A549 (cell line): ENCODE data around the gene CLEC2L. TPM values are rescaled to one million over a fixed set of nuclear protein-coding genes. Genes with fewer than 3 reads are reported as not detected.
A peak's percentile ranks its signal among the peaks of the same experiment; 100 is the strongest.

ENCODE experiments used
- ATAC-seq, 2 experiments: fragments of 200-7000 bp in 1 of 2; fragments of >200 bp in 1 of 2; cut with Nextera tagmentation in 1 of 2; cut with Tn5 transposase in 1 of 2; 3 replicates each; pipeline versions ENCODE4 v1.8.0 to v1.9.1; 2018 to 2020; ENCODE audit warnings: mild to moderate bottlenecking in 1 of 2, moderate library complexity in 1 of 2
- CTCF ChIA-PET: fragments of 300-600 bp; sonication (Branson Sonifier 250); formaldehyde crosslinking; extraction: SDS; loops from one replicate; lab custom pipeline; 2021; ENCODE audit warnings: antibody characterized with exemption, inconsistent platforms; lab: Yijun Ruan, JAX
- POLR2A ChIA-PET: fragments of 350-600 bp; formaldehyde crosslinking; extraction: SDS; loops from one replicate; lab custom pipeline; 2021; ENCODE audit warnings: antibody characterized with exemption, inconsistent platforms; lab: Yijun Ruan, JAX
- DNase-seq, 2 experiments: peaks; one replicate each; pipeline versions ENCODE4 v3.0.0 to v3.0.0-alpha.2; 2011 to 2016; ENCODE audit warnings: low read depth in 1 of 2, low spot score in 1 of 2
- FAIRE-seq: peaks from 2 replicates; lab custom pipeline; 2011; peaks lifted over from hg19 to GRCh38; lab: Jason Lieb, UNC
- H3K27ac ChIP-seq, 2 experiments: fragments of >200 bp; sonication (Bioruptor Twin); formaldehyde crosslinking; 3 replicates each; pipeline ENCODE4 v1.5.1; 2016 to 2017
- H3K4me1 ChIP-seq: fragments of >200 bp; sonication (Bioruptor Twin); formaldehyde crosslinking; 3 replicates; pipeline ENCODE4 v1.6.1; 2016
- H3K4me2 ChIP-seq: fragments of >200 bp; sonication (Bioruptor Twin); formaldehyde crosslinking; 3 replicates; pipeline ENCODE4 v1.6.1; 2016
- H3K4me3 ChIP-seq: fragments of >200 bp; sonication (Bioruptor Twin); formaldehyde crosslinking; 3 replicates; pipeline ENCODE4 v1.5.1; 2016
- H3K9me3 ChIP-seq: fragments of >200 bp; sonication (Bioruptor Twin); formaldehyde crosslinking; 3 replicates; pipeline ENCODE4 v1.6.1; 2016
- CEBPB ChIP-seq, 2 experiments: fragments of >200 bp in 1 of 2; sonication (Bioruptor Twin) in 1 of 2; formaldehyde crosslinking in 1 of 2; IDR thresholded peaks; 2 replicates each; pipeline ENCODE4 v1.6.1; 2012 to 2016
- CHD4 ChIP-seq: fragments of 200-600 bp; sonication (generic); IDR thresholded peaks from 2 replicates; pipeline ENCODE4 v1.6.1; 2016; ENCODE audit warnings: antibody characterized with exemption, mild to moderate bottlenecking, borderline replicate concordance
- EHF ChIP-seq: fragments of 250-450 bp; sonication (Bioruptor Pico); IDR thresholded peaks from 2 replicates; pipeline ENCODE4 v1.5.0; 2020; ENCODE audit warnings: mild to moderate bottlenecking
- EHMT2 ChIP-seq: fragments of 200-600 bp; sonication (generic); IDR thresholded peaks from 2 replicates; pipeline ENCODE4 v1.6.1; 2016; ENCODE audit warnings: antibody characterized with exemption, low read depth, mild to moderate bottlenecking, moderate library complexity
- FOSL2 ChIP-seq, 2 experiments: fragments of 450-650 bp in 1 of 2; fragments of >200 bp in 1 of 2; sonication (Bioruptor Twin) in 1 of 2; formaldehyde crosslinking; IDR thresholded peaks; 2 replicates each; pipeline versions ENCODE4 v1.5.0 to v1.6.1; 2016 to 2020; ENCODE audit warnings: mild to moderate bottlenecking in 1 of 2, moderate library complexity in 1 of 2
- FOXS1 ChIP-seq: fragments of 250-450 bp; sonication (Bioruptor Pico); IDR thresholded peaks from 2 replicates; pipeline ENCODE4 v1.5.0; 2020; ENCODE audit warnings: mild to moderate bottlenecking, moderate library complexity
- GATA3 ChIP-seq: IDR thresholded peaks from 2 replicates; pipeline ENCODE4 v1.6.1; 2012; ENCODE audit warnings: borderline replicate concordance
- HOXB13 ChIP-seq: fragments of 250-450 bp; sonication (Bioruptor Pico); IDR thresholded peaks from 2 replicates; pipeline ENCODE4 v1.5.0; 2020; ENCODE audit warnings: low read depth, mild to moderate bottlenecking, moderate library complexity
- HOXB5 ChIP-seq: fragments of 250-450 bp; sonication (Bioruptor Pico); IDR thresholded peaks from 2 replicates; pipeline ENCODE4 v1.5.0; 2020; ENCODE audit warnings: mild to moderate bottlenecking, moderate library complexity
- JUNB ChIP-seq: fragments of >200 bp; sonication (Bioruptor Twin); formaldehyde crosslinking; IDR thresholded peaks from 2 replicates; pipeline ENCODE4 v1.6.1; 2016
- NFE2L2 ChIP-seq: fragments of 150-350 bp; conservative IDR thresholded peaks from 2 replicates; pipeline ENCODE4 v1.6.1; 2014; ENCODE audit warnings: low read length
- NR3C1 ChIP-seq: fragments of >200 bp; sonication (Bioruptor Twin); formaldehyde crosslinking; IDR thresholded peaks from 3 replicates; pipeline ENCODE4 v1.6.1; 2017
- PBX3 ChIP-seq: IDR thresholded peaks from 2 replicates; pipeline ENCODE4 v1.6.1; 2012
- PHF8 ChIP-seq: fragments of 200-600 bp; sonication (generic); IDR thresholded peaks from 2 replicates; pipeline ENCODE4 v1.6.1; 2016; ENCODE audit warnings: low read depth, mild to moderate bottlenecking, antibody characterized with exemption, moderate library complexity, borderline replicate concordance
- POLR2A ChIP-seq: IDR thresholded peaks from 2 replicates; pipeline ENCODE4 v1.6.1; 2012; ENCODE audit warnings: mild to moderate bottlenecking, low read length
- POLR2AphosphoS2 ChIP-seq: conservative IDR thresholded peaks from 2 replicates; pipeline ENCODE4 v1.6.1; 2012; ENCODE audit warnings: low read length, improper control_type of control experiment, inconsistent platforms
- RAD21 ChIP-seq, 2 experiments: fragments of >200 bp in 1 of 2; sonication (Bioruptor Twin) in 1 of 2; formaldehyde crosslinking in 1 of 2; IDR thresholded peaks in 1 of 2; conservative IDR thresholded peaks in 1 of 2; 2 replicates in 1 of 2; 3 replicates in 1 of 2; pipeline ENCODE4 v1.6.1; 2012 to 2018; ENCODE audit warnings: inconsistent platforms in 1 of 2
- RCOR1 ChIP-seq: fragments of 150-350 bp; IDR thresholded peaks from 2 replicates; pipeline ENCODE4 v1.6.1; 2014; ENCODE audit warnings: antibody characterized with exemption, low read length, low read depth
- RNF2 ChIP-seq: fragments of 200-600 bp; sonication (generic); IDR thresholded peaks from 2 replicates; pipeline ENCODE4 v1.6.1; 2016; ENCODE audit warnings: low read depth, mild to moderate bottlenecking, antibody characterized with exemption, moderate library complexity, borderline replicate concordance
- SMC3 ChIP-seq: fragments of >200 bp; sonication (Bioruptor Twin); formaldehyde crosslinking; IDR thresholded peaks from 3 replicates; pipeline ENCODE4 v1.6.1; 2018; ENCODE audit warnings: inconsistent platforms
- ZC3H11A ChIP-seq: fragments of 450-650 bp; IDR thresholded peaks from 2 replicates; pipeline ENCODE4 v1.6.1; 2014; ENCODE audit warnings: antibody characterized with exemption, mild to moderate bottlenecking
- ZSCAN20 ChIP-seq: fragments of 250-450 bp; sonication (Bioruptor Pico); IDR thresholded peaks from 2 replicates; pipeline ENCODE4 v1.8.0; 2022; ENCODE audit warnings: mild to moderate bottlenecking, moderate library complexity
- WGBS: methylation state at CpG from one replicate; pipeline ENCODE4 v1.1.6; 2017; ENCODE audit errors: missing lambda C conversion rate; 5-methylcytosine and 5-hydroxymethylcytosine counted together
- polyA plus RNA-seq, 4 experiments: library from polyadenylated mRNA; depleted of rRNA in 3 of 4; stranded (reverse); fragments of >200 nt; fragmentation: RNase III in 1 of 4; extraction: RNeasy Plus Mini Kit Qiagen cat#74134 plus additional on column Dnase treatment in 1 of 4; gene quantifications; 2 replicates in 3 of 4; 3 replicates in 1 of 4; pipeline ENCODE4 v1.2.3, GENCODE V29; 2011 to 2017
- TF ChIP-seq, protein P1 (sequence below): IDR thresholded peaks from 2 replicates; pipeline ENCODE4 v1.6.1; 2012; ENCODE audit warnings: low read depth, borderline replicate concordance
- TF ChIP-seq, protein P2 (sequence below): fragments of >200 bp; sonication (Bioruptor Twin); formaldehyde crosslinking; IDR thresholded peaks from 3 replicates; pipeline ENCODE4 v1.5.1; 2016
- TF ChIP-seq, protein P3 (sequence below): fragments of 250-450 bp; sonication (Bioruptor Pico); IDR thresholded peaks from 2 replicates; pipeline ENCODE4 v1.5.0; 2021; ENCODE audit warnings: mild to moderate bottlenecking, moderate library complexity, borderline replicate concordance

Gene CLEC2L
- polyA plus RNA-seq, 2 of the 4 experiments (the other 2 are of a cell fraction) = 0.28 TPM; not detected in 1

DNA sequence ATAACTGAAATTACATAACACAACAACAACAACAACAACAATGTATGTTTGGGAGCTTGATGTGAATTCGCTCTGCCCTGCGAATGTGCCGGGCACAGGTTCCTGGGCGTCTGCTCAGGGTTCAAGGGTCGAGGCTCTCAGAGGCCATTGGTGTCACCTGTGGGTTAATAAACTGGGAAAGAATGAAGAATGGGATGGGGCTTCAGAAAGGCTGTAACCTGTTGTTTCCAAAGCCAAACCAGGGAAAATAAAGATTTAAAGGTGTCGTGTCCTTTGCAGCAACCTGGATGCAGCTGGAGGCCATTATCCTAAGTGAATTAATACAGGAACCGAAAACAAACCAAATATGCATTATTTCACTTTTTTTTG, 22.7 kb upstream of the CLEC2L start:
- ChIA-PET CTCF (interaction anchor here (0.8 to 6.0 kb wide), 30 partner anchors 8 to 544 kb away, joined by 3 to 45 read pairs (median 5); partner anchors contain the start of gene KLRG2), POLR2A (no interaction called here)
- Histone ChIP-seq H3K4me2 (peak overlapping the region; percentile 82), H3K4me1 (no peaks in the 10 kb centered on the region), H3K9me3 (no peaks in the 10 kb centered on the region), H3K27ac (peak overlapping the region; percentile 57 to 74; a peak in 4 of 6 replicates), H3K4me3 (peak overlapping the region; percentile 49)
- no peak for ATAC-seq
- FAIRE-seq = no peak
- no peak for DNase-seq
- TF ChIP-seq RAD21 (conservative IDR thresholded peaks at IDR 0.05 in 1 of 2, IDR thresholded peaks at IDR 0.05 in 1 of 2) = no peak
- whole genome bisulfite sequencing = 83% methylated on average over 7 of the region's 7 CpGs

DNA sequence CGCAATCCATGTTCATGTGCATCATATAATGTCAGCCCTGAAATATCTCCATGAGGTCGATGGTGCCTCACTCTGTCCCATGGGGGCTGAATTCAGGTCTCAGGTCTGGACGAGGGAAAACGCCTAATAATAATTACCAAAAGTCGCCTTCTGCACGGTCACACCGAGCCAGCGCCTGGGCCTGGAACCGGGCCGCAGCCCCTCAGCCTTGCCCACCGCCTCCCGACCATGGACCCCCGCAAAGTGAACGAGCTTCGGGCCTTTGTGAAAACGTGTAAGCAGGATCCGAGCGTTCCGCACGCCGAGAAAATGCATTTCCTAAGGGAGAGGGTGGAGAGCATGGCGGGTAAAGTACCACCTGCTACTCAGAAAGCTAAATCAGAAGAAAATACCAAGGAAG, 21.3 kb upstream of the CLEC2L start:
- no peak overlapping the region for H3K4me3 ChIP-seq
- ChIA-PET POLR2A (no interaction called here), CTCF (interaction anchor here (0.9 to 6.0 kb wide), 4 partner anchors 8 to 501 kb away, joined by 3 to 45 read pairs (median 5); no protein-coding TSS in a partner anchor)
- no peaks in the 10 kb centered on the region for H3K4me1 ChIP-seq
- no peak for DNase-seq
- TF ChIP-seq HOXB5 (CRISPR knock-in tag) = no peak
- TF ChIP-seq, protein P1, sequence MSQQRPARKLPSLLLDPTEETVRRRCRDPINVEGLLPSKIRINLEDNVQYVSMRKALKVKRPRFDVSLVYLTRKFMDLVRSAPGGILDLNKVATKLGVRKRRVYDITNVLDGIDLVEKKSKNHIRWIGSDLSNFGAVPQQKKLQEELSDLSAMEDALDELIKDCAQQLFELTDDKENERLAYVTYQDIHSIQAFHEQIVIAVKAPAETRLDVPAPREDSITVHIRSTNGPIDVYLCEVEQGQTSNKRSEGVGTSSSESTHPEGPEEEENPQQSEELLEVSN = no peak
- TF ChIP-seq EHF (CRISPR knock-in tag) = no peak
- TF ChIP-seq EHMT2 = no peak
- no peak for TF ChIP-seq FOXS1 (CRISPR knock-in tag)
- no peak for TF ChIP-seq FOSL2 (IDR thresholded peaks at IDR 0.05)
- no peak for TF ChIP-seq FOSL2 (CRISPR knock-in tag; IDR thresholded peaks at IDR 0.05)
- TF ChIP-seq HOXB13 (CRISPR knock-in tag) = no peak
- no peak for TF ChIP-seq GATA3
- no peak for TF ChIP-seq RNF2
- TF ChIP-seq POLR2A = no peak
- no peak for TF ChIP-seq POLR2AphosphoS2
- no peak for TF ChIP-seq PBX3
- no peak for TF ChIP-seq CHD4
- TF ChIP-seq, protein P2, sequence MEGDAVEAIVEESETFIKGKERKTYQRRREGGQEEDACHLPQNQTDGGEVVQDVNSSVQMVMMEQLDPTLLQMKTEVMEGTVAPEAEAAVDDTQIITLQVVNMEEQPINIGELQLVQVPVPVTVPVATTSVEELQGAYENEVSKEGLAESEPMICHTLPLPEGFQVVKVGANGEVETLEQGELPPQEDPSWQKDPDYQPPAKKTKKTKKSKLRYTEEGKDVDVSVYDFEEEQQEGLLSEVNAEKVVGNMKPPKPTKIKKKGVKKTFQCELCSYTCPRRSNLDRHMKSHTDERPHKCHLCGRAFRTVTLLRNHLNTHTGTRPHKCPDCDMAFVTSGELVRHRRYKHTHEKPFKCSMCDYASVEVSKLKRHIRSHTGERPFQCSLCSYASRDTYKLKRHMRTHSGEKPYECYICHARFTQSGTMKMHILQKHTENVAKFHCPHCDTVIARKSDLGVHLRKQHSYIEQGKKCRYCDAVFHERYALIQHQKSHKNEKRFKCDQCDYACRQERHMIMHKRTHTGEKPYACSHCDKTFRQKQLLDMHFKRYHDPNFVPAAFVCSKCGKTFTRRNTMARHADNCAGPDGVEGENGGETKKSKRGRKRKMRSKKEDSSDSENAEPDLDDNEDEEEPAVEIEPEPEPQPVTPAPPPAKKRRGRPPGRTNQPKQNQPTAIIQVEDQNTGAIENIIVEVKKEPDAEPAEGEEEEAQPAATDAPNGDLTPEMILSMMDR = no peak
- TF ChIP-seq RAD21 (conservative IDR thresholded peaks at IDR 0.05 in 1 of 2, IDR thresholded peaks at IDR 0.05 in 1 of 2) = no peak
- no peak for TF ChIP-seq RCOR1
- TF ChIP-seq CEBPB (IDR thresholded peaks at IDR 0.05) = no peak
- no peaks in the 10 kb centered on the region for H3K9me3 ChIP-seq
- FAIRE-seq = no peak
- H3K27ac ChIP-seq = no peak overlapping the region
- H3K4me2 ChIP-seq = no peak overlapping the region
- WGBS = 88% methylated on average over 22 of the region's 22 CpGs
- ATAC-seq = no peak

DNA sequence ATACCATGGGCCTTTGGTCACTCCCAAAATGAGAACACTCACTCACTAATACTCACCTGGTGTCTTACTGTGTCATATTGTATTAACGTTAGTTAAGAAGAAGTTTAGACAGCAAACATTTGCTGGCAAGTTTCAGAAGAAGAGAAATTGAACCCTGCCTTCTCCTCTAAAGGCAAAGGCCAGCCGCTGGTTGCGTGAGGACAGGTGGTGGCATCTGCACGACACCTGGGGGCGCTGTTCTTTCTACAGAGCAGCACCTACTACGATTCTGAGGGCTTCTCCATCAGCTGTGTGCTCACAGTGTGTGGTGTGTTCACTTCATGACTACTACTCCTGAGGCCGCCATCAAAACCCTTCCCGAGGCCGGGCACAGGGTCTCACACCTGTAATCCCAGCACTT, 17.9 kb upstream of the CLEC2L start:
- CTCF ChIA-PET = interaction anchor here (0.6 to 3.9 kb wide), 4 partner anchors 12 to 498 kb away, joined by 3 to 14 read pairs (median 5); no protein-coding TSS in a partner anchor
- H3K27ac ChIP-seq = no peak overlapping the region
- peak; percentile 54 to 82; a peak in 4 of 6 replicates for ATAC-seq
- POLR2A ChIA-PET = no interaction called here
- H3K4me1 ChIP-seq = no peaks in the 10 kb centered on the region
- H3K4me2 ChIP-seq = no peak overlapping the region
- no peak overlapping the region for H3K4me3 ChIP-seq
- 60% methylated on average over 9 of the region's 9 CpGs for WGBS
- DNase-seq = peak in 1 of 2 experiments; percentile 44
- FAIRE-seq = no peak
- H3K9me3 ChIP-seq = no peaks in the 10 kb centered on the region
- 0 out of 5 replicates have a peak, but pooled peaks of 1 of the 2 experiments have one; percentile 11 for TF ChIP-seq RAD21 (conservative IDR thresholded peaks at IDR 0.05 in 1 of 2, IDR thresholded peaks at IDR 0.05 in 1 of 2)
- no peak for TF ChIP-seq JUNB
- TF ChIP-seq, protein P2 = peak; percentile 23; the same call in 2 of the 3 replicates
- TF ChIP-seq NR3C1 = no peak
- TF ChIP-seq, protein P3, sequence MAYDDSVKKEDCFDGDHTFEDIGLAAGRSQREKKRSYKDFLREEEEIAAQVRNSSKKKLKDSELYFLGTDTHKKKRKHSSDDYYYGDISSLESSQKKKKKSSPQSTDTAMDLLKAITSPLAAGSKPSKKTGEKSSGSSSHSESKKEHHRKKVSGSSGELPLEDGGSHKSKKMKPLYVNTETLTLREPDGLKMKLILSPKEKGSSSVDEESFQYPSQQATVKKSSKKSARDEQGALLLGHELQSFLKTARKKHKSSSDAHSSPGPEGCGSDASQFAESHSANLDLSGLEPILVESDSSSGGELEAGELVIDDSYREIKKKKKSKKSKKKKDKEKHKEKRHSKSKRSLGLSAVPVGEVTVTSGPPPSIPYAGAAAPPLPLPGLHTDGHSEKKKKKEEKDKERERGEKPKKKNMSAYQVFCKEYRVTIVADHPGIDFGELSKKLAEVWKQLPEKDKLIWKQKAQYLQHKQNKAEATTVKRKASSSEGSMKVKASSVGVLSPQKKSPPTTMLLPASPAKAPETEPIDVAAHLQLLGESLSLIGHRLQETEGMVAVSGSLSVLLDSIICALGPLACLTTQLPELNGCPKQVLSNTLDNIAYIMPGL (CRISPR knock-in tag) = no peak
- TF ChIP-seq EHMT2 = no peak
- no peak for TF ChIP-seq ZSCAN20 (CRISPR knock-in tag)
- no peak for TF ChIP-seq GATA3
- TF ChIP-seq NFE2L2 = no peak
- TF ChIP-seq ZC3H11A = no peak
- TF ChIP-seq PHF8 = no peak
- no peak for TF ChIP-seq SMC3
